GM21529 (cell line): ENCODE measurements around the gene UGT1A3.

Source experiments
- ATAC-seq: cut with Tn5 transposase; IDR thresholded peaks from one replicate; pipeline ENCODE4 v1.9.1; 2021; ENCODE audit not compliant: unreplicated experiment

Gene UGT1A3

GRCh38 chr2:233756429-233757081 lies 27.7 kb downstream of the UGT1A3 start:
- no peak for ATAC-seq

- no peak for ATAC-seq
Measured at GRCh38 chr2:233758141-233758540, 29.3 kb downstream of the UGT1A3 start.

DNA sequence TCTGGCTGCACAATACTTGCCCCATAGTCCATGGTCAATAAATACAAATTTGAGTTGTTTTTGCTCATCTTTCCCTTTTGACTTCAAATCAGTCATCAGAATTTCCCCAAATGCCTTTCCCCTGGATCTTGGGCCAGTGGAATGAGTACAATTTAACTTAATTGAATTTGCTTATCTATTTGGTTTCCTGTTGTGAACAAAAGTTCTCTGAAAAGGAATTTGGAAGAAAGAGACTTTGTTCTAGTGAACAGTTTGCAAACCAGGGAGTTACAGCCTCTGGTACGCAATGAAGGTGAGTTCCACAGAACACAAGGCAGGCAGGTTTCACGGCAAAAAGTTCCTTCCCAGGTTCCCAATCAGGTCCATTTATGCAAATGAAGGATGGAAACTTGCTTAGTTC lies 30.0 kb downstream of the UGT1A3 start:
- no peak for ATAC-seq

- no peak for ATAC-seq
Measured at GRCh38 chr2:233760043-233760442, 31.2 kb downstream of the UGT1A3 start, which contains the start of gene UGT1A1. Gene UGT1A1 (plus strand): TSS chr2:233760270. CDS start chr2:233760288, 18 bp downstream.

DNA sequence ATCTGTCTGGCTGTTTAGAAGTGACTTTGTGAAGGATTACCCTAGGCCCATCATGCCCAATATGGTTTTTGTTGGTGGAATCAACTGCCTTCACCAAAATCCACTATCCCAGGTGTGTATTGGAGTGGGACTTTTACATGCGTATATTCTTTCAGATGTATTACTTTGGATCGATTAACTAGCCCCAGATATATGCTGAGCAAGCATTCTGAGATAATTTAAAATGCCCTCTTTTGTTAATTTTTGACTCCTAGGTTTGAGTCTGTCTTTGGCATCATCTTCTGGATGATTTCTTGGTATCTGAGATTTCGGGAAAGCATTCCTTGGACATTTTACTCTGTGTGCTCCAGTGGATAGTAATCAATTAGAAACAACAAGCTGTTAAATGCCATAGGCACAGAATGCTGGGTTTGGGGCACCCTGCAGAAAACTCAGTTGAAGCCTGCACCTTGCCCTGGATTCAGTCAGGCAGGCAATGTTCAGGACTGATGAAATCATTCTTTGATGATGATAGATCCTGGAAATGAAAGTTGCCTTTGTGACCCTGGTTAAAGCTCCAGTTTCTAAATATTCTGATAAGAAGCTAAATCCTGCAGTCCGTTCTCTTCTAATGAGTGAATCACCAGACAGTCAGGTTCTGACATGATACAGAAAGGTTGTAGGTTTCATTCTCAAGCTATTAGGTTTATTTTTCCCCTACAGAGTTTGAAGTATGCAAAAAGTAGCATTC lies 32.4 kb downstream of the UGT1A3 start:
- ATAC-seq, result no peak

DNA sequence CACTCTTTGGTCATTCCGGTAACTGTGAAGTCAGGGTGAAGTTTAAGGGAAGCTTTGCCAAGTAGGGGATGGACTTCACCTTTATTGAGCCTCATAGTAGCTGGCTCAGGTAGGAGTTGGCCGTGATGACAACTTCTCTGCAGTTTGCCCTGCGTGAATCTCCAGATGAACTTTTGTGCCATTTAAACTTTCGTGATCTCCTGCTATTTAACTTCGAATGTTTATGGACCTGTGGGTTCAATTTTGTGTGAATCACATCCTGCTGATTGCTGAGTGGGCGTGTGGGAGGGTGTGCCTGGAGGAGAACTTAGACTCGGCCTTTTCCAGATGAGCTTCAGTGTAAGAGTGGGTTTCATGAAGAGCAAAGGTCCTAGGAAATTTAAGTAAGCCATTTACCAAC lies 35.4 kb downstream of the UGT1A3 start:
- no peak for ATAC-seq

DNA sequence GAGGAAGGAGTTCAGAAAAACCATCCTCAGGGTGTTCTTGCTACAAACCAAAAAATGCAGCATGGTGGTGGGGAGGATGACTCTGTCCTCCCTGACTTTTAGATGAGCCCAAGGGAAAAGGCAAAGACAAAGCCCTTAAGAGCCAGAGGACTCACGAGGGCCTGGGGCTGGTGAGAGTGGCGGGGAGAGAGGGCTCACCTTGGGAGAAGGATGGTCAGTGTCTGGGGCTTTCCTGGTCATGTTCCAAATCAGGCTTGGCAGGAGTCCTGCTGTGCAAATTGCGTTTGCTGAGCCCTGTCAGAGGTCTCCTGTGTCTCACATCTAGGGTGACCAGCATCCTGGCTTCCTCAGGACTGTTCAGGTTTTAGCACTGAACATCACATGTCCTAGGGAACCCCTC lies 35.9 kb downstream of the UGT1A3 start:
- no peak for ATAC-seq

- ATAC-seq, result no peak
Measured at GRCh38 chr2:233766416-233766815, 37.6 kb downstream of the UGT1A3 start.

DNA sequence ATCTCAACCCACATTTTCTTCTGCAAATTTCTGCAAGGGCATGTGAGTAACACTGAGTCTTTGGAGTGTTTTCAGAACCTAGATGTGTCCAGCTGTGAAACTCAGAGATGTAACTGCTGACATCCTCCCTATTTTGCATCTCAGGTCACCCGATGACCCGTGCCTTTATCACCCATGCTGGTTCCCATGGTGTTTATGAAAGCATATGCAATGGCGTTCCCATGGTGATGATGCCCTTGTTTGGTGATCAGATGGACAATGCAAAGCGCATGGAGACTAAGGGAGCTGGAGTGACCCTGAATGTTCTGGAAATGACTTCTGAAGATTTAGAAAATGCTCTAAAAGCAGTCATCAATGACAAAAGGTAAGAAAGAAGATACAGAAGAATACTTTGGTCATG lies 39.2 kb downstream of the UGT1A3 start:
- ATAC-seq, result no peak

DNA sequence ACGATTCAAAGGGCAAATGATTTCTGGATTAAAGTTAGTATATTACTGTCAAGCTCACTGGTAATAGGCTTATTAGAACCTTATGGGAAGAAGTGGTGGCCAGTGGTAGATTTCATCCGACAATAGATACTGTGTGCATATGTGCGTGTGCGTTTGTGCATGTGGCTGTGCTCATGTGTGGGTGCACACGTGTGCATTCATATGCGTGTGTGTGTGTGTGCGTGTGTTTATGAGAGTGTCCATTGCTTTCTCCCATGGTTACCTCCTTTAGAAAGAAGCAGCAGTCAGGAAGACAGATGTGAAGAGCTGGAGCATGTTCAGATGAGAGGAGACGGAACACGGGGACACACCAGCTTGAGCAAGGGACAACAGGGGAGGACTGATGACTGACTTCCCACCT lies 40.4 kb downstream of the UGT1A3 start:
- no peak for ATAC-seq

DNA sequence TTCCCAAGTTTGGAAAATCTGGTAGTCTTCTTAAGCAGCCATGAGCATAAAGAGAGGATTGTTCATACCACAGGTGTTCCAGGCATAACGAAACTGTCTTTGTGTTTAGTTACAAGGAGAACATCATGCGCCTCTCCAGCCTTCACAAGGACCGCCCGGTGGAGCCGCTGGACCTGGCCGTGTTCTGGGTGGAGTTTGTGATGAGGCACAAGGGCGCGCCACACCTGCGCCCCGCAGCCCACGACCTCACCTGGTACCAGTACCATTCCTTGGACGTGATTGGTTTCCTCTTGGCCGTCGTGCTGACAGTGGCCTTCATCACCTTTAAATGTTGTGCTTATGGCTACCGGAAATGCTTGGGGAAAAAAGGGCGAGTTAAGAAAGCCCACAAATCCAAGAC lies 43.3 kb downstream of the UGT1A3 start:
- ATAC-seq, result no peak

DNA sequence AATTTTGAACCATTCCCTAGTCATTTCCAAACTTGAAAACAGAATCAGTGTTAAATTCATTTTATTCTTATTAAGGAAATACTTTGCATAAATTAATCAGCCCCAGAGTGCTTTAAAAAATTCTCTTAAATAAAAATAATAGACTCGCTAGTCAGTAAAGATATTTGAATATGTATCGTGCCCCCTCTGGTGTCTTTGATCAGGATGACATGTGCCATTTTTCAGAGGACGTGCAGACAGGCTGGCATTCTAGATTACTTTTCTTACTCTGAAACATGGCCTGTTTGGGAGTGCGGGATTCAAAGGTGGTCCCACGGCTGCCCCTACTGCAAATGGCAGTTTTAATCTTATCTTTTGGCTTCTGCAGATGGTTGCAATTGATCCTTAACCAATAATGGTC lies 43.7 kb downstream of the UGT1A3 start:
- no peak for ATAC-seq

- no peak for ATAC-seq
Measured at GRCh38 chr2:233773854-233774253, 45.0 kb downstream of the UGT1A3 start.

GRCh38 chr2:233775414-233775813 lies 46.6 kb downstream of the UGT1A3 start:
- no peak for ATAC-seq

DNA sequence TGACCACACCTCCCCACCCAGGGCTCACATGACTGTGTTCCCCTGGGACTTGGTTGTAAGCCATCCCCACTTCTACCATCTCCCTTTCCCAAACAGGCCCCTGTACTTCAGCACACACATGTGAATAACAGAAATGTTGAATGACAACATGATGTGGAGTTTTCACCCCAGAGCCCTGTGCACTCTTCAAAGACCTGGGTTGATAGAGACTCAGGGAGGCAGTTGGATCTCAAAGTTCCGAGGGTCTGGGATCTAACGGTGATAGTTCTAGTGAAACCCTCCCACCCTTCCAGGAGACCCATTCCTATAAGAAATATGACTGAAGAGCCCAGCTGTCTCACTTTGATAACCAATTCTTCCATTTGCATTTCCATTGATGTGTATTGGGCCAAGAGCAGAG lies 49.2 kb downstream of the UGT1A3 start, which contains the start of gene MROH2A:
Gene MROH2A, plus strand, starts transcription at position 301 of the 400 bp plus-strand sequence. CDS start 1,029 bp downstream, outside the sequence.
- ATAC-seq, result no peak

DNA sequence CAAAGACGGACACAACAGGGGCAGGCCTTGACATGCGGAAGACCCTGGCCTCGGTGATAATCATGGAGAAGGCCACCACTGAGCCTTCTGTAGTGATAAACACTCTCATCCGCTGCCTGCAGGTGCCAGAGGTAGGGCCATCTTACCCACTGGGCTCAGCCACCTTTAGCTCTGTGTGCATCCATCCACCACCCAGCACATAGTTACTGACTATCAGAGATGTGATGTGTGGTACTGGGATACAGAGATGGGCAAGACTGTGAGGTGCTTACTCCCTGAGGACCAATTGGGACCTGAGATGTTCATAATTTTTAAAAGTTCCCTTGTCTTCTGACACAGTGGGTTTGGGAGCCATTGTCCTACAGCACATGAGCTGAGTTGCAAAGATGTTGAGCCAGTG lies 50.9 kb downstream of the UGT1A3 start:
- ATAC-seq, result no peak

- no peak for ATAC-seq
Measured at GRCh38 chr2:233780771-233781170, 51.9 kb downstream of the UGT1A3 start.

DNA sequence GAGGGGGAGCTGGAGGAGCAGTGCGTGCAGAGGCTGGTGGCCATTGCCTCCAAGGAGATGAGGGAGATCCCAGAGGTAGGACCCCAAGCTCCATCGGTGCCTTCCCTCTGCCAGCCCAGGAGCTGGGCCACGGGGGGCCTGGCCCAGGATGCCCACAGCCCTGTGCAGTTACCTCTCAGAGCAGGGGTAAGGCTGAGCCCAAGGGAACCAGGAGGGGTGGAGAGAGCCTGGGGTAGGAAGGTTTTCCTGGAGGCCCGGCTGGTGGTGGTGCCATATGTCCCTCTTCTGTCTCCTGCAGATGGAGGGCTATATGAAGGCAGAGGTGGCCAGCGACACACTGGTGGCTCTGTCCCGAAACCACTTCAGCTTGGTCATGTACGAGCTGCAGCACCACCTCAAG lies 60.7 kb downstream of the UGT1A3 start:
- no peak for ATAC-seq

DNA sequence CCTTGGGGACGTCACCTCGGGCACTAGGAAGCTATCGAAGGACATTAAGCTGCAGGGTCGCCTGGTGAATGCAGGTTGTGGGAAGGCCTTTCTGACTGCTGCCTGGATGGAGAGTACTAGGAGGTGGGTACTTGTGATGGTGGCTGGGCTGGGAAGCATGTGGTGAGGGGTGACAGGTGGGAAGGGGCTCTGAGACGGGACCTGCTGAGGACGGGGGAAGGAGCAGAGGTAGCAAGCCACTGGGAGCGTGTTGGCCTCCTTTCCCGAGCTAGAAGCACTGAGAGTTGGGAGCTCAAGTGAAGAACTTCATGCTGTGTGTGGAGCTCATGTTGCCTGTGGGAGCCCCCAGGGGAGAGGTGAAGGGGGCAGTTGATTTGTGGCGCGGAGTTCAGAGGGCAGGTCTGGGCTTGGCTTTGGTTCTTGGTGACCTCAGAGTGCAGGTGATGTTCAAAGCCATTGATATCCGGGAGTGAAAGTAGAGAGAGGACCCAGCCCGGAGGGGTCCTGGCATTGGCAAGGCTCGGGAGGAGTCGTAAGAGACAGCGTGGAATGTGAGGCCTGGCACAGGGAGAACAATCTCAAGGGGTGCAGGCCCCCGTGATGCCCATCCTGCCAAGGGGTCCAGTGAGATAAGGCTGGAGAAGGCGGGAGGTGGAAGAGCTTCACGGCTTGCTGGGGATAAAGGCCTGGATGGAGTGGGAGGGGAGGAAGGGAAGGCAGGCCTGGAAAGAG lies 62.5 kb downstream of the UGT1A3 start:
- ATAC-seq, result no peak

- no peak for ATAC-seq
Measured at GRCh38 chr2:233791883-233792329, 63.1 kb downstream of the UGT1A3 start.

- no peak for ATAC-seq
Measured at GRCh38 chr2:233792720-233793119, 63.9 kb downstream of the UGT1A3 start.
